Kidney (tissue), 14 donors: ENCODE data around the gene TRPC3. TPM values are rescaled to one million over a fixed set of nuclear protein-coding genes. Genes with fewer than 3 reads are reported as not detected.

Experiments used
- DNase-seq, 5 donors: peaks; one replicate each; pipeline ENCODE4 v3.0.0-alpha.2; 2013 to 2020
- FAIRE-seq: peaks from 2 replicates; lab custom pipeline; 2012; peaks lifted over from hg19 to GRCh38; lab: Jason Lieb, UNC
- H3K27ac ChIP-seq, 2 donors: one replicate each; pipeline ENCODE4 v1.7.0; 2013; ENCODE audit warnings: low read depth in 2 of 2, low read length in 2 of 2, inconsistent platforms in 1 of 2
- H3K27me3 ChIP-seq: one replicate; pipeline ENCODE4 v1.7.1; 2013; ENCODE audit warnings: low read length, inconsistent platforms; ENCODE audit not compliant: control insufficient read depth, insufficient read depth
- H3K36me3 ChIP-seq, 3 donors: one replicate each; pipeline versions ENCODE4 v1.7.0 to v1.7.1; 2013; ENCODE audit warnings: low read length in 3 of 3, control low read depth in 1 of 3, inconsistent platforms in 1 of 3; ENCODE audit not compliant: insufficient read depth in 3 of 3, control insufficient read depth in 2 of 3
- H3K4me1 ChIP-seq, 3 donors: one replicate each; pipeline versions ENCODE4 v1.7.0 to v1.7.1; 2013; ENCODE audit warnings: low read length in 3 of 3, inconsistent platforms in 1 of 3, low read depth in 1 of 3; ENCODE audit not compliant: control insufficient read depth in 2 of 3, insufficient read depth in 2 of 3
- H3K4me3 ChIP-seq, 3 donors: one replicate each; pipeline versions ENCODE4 v1.7.0 to v1.8.1; 2013; ENCODE audit warnings: low read length in 3 of 3, control low read depth in 1 of 3, inconsistent platforms in 1 of 3
- H3K9ac ChIP-seq, 3 donors: one replicate each; pipeline versions ENCODE4 v1.7.0 to v1.7.1; 2013; ENCODE audit warnings: low read length in 3 of 3, control low read depth in 1 of 3, inconsistent platforms in 1 of 3
- H3K9me3 ChIP-seq, 3 donors: one replicate each; pipeline versions ENCODE4 v1.7.0 to v1.7.1; 2013; ENCODE audit warnings: low read length in 3 of 3, control low read depth in 1 of 3, inconsistent platforms in 1 of 3; ENCODE audit not compliant: control insufficient read depth in 2 of 3, insufficient read depth in 1 of 3
- intact Hi-C: fragments of 100-400 bp; cut with DNase I; formaldehyde crosslinking; loops from one replicate; pipeline ENCODE4 v1.11.1; 2022
- polyA plus RNA-seq: library from polyadenylated mRNA; stranded (reverse); fragments of 350-450 nt; fragmentation: Illumina TruSeq; extraction: RNeasy Lipid Tissue Mini Kit (QIAGEN cat#74804); gene quantifications from one replicate; pipeline ENCODE4 v1.2.3, GENCODE V29; 2014; ENCODE audit warnings: low read depth, low replicate concordance; ENCODE audit not compliant: insufficient read depth
- total RNA-seq: library from RNA; stranded (reverse); fragmentation: NEBNext Ultra II Directional; extraction: Animal tissue kit (Norgen Biotek cat#: 25700); gene quantifications from one replicate; pipeline ENCODE4 v1.2.1, GENCODE V29; 2021
- TF ChIP-seq, protein P1 (sequence below): IDR thresholded peaks from 3 replicates; pipeline ENCODE4 v1.5.1; 2012; ENCODE audit warnings: mild to moderate bottlenecking, moderate library complexity, borderline replicate concordance; ENCODE audit not compliant: insufficient read depth; ENCODE audit errors: extremely low read depth
- donor health status: control.
- donor health status: control.
- donor health status: control.
- donor health status: control.
- donor health status: control.
- donor health status: DM: yes; HTN: yes; CAD: no.
- donor health status: Normal renal cell carcinoma (clear cell type).

TRPC3 gene
- total and polyA plus RNA-seq, 2 donors from 2014 or later = 0.17 to 0.44 TPM

DNA sequence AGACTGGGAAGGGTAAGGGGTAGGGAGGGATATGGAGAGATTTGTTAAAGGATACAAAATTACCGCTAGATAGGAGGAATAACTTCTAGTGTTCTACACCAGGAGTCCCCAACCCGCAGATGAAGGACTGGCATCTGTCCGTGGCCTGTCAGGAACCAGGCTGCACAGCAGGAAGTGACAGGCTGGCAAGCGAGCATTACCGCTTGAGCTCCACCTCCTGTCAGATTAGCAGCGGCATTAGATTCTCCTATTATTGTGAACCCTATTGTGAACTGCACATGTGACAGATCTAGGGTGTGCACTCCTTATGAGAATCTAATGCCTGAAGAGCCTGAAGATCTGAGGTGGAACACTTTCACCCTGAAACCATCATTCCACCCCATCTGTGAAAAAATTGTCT, 53.7 kb downstream of the TRPC3 start:
- no peaks in the 10 kb centered on the region for H3K27me3 ChIP-seq
- DNase-seq (peak in 1 of 5 donors; percentile 59), FAIRE-seq (no peak)
- no peak overlapping the region for H3K9ac ChIP-seq
- no peak overlapping the region for H3K27ac ChIP-seq
- no peak overlapping the region for H3K4me3 ChIP-seq
- TF ChIP-seq, protein P1, sequence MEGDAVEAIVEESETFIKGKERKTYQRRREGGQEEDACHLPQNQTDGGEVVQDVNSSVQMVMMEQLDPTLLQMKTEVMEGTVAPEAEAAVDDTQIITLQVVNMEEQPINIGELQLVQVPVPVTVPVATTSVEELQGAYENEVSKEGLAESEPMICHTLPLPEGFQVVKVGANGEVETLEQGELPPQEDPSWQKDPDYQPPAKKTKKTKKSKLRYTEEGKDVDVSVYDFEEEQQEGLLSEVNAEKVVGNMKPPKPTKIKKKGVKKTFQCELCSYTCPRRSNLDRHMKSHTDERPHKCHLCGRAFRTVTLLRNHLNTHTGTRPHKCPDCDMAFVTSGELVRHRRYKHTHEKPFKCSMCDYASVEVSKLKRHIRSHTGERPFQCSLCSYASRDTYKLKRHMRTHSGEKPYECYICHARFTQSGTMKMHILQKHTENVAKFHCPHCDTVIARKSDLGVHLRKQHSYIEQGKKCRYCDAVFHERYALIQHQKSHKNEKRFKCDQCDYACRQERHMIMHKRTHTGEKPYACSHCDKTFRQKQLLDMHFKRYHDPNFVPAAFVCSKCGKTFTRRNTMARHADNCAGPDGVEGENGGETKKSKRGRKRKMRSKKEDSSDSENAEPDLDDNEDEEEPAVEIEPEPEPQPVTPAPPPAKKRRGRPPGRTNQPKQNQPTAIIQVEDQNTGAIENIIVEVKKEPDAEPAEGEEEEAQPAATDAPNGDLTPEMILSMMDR = no peak
- H3K9me3 ChIP-seq = no peaks in the 10 kb centered on the region
- intact Hi-C loops = no loop called here
- no peaks in the 10 kb centered on the region for H3K4me1 ChIP-seq
- no peaks in the 10 kb centered on the region for H3K36me3 ChIP-seq

DNA sequence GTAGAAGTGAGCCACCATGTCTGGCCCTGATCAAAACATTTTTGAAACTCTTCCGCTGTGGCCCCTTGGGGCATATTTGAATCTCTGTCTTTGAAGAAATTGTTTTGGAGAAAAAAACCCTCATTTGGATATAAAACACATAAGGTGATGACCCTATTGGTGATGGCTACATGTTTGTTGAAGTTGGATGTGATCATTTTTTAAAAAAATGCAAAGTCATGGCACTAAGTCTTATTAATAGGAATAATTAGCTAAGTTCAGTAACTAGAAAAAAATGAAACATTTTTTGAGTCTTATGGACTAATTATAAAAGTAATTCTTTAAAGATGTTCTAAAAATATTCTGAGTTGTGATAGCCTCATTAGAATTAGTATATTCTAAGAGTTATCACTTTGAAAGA, 63.7 kb downstream of the TRPC3 start:
- Histone ChIP-seq H3K9ac (no peak overlapping the region), H3K27ac (no peak overlapping the region), H3K36me3 (no peaks in the 10 kb centered on the region), H3K4me1 (no peaks in the 10 kb centered on the region), H3K9me3 (no peaks in the 10 kb centered on the region), H3K27me3 (no peaks in the 10 kb centered on the region), H3K4me3 (no peak overlapping the region)
- DNase-seq (no peak), FAIRE-seq (no peak)
- TF ChIP-seq, protein P1 = no peak
- intact Hi-C loops = no loop called here

DNA sequence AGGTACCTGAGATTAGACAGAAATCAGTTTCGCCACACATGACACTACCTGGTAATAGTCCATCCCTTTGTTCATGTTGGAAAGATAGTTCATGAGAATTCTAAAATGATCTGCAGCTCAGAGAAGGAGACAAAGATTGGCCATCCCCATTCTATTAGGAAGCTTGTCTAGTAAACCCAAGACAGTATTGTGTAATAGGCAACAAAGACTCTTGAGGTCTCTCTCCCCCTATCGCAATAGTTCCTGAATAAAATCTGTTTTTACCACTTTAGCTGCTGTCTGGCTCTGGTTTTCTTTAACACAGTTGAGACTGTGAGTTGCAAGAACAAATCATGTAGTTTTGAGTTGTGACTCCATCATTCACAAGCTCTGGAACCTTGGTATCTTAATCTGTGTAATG, 66.7 kb downstream of the TRPC3 start:
- H3K36me3 ChIP-seq = no peaks in the 10 kb centered on the region
- DNase-seq = no peak
- no peaks in the 10 kb centered on the region for H3K4me1 ChIP-seq
- no peak overlapping the region for H3K9ac ChIP-seq
- H3K9me3 ChIP-seq = no peaks in the 10 kb centered on the region
- H3K4me3 ChIP-seq = no peak overlapping the region
- FAIRE-seq = no peak
- no peaks in the 10 kb centered on the region for H3K27me3 ChIP-seq
- no peak overlapping the region for H3K27ac ChIP-seq
- intact Hi-C loops = no loop called here
- TF ChIP-seq, protein P1 = no peak

DNA sequence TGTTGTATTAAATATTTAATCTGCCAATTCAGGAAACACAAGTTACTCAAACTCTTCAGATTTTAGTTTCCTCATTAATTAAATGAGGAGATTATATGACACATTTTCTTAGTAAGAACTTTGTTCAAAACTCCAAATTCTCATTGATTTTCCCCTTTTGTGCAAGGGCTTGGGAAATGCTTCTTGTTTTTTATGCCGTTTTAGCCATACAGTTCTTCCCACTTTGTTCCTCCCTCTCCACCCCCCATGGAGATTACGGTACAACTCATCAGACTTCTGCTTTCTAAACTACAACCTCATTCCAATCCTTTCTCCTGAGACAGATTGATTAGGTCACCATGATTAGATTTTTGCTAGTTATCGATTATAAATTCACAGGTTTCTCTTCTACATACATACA, 70.7 kb downstream of the TRPC3 start:
- H3K9ac ChIP-seq = no peak overlapping the region
- FAIRE-seq = no peak

More for the DNA sequence above, 70.7 kb downstream of the TRPC3 start:
- Histone ChIP-seq H3K9me3 (no peaks in the 10 kb centered on the region), H3K27me3 (no peaks in the 10 kb centered on the region), H3K4me3 (no peak overlapping the region), H3K4me1 (no peaks in the 10 kb centered on the region), H3K36me3 (no peaks in the 10 kb centered on the region), H3K27ac (no peak overlapping the region)
- TF ChIP-seq, protein P1 = no peak
- intact Hi-C loops = no loop called here
- no peak for DNase-seq
